K562 (cell line): Measurements from ENCODE around the gene SMOC2. TPM values are rescaled to one million over a fixed set of nuclear protein-coding genes. Genes with fewer than 3 reads are reported as not detected.

Experiments
- ATAC-seq: fragments of 200-7000 bp; cut with Tn5 transposase; 3 replicates; pipeline ENCODE4 v1.9.1; 2020; ENCODE audit warnings: moderate library complexity
- BruUV-seq: library from RNA; stranded (reverse); fragments of 400-500 nt; replicated peaks from 2 replicates; lab custom pipeline; 2021; lab: Mats Ljungman, UMichigan
- CTCF ChIA-PET: fragments of 300-600 bp; formaldehyde crosslinking; extraction: SDS; loops from one replicate; lab custom pipeline; 2021; ENCODE audit warnings: low intra/inter-chr PET ratio; lab: Yijun Ruan, JAX
- POLR2A ChIA-PET: fragments of 300-600, 350-650 bp; sonication (Branson Sonifier 250); formaldehyde crosslinking; extraction: SDS; loops from one replicate; lab custom pipeline; 2021; ENCODE audit warnings: antibody characterized with exemption, inconsistent platforms; lab: Yijun Ruan, JAX
- DNase-seq, 4 experiments: peaks; one replicate each; pipeline versions ENCODE4 v3.0.0 to v3.0.0-alpha.2; 2011 to 2018; ENCODE audit warnings: low spot score in 3 of 4, mixed read lengths in 3 of 4; ENCODE audit errors: extremely low read depth in 1 of 4
- FAIRE-seq: peaks from 2 replicates; lab custom pipeline; 2011; peaks lifted over from hg19 to GRCh38; lab: Jason Lieb, UNC
- H2AFZ ChIP-seq: 2 replicates; pipeline ENCODE4 v1.6.0; 2011; ENCODE audit warnings: low read depth, low read length, control low read depth, inconsistent platforms
- H3K27ac ChIP-seq: fragments of 200-600 bp; 3 replicates; pipeline ENCODE4 v1.8.0; 2011; ENCODE audit warnings: low read depth, mild to moderate bottlenecking, control low read depth, inconsistent platforms, low read length, moderate library complexity, mixed read lengths; ENCODE audit errors: extremely low read depth
- H3K27me3 ChIP-seq, 2 experiments: fragments of 300-600 bp in 1 of 2; 2 replicates in 1 of 2; 3 replicates in 1 of 2; pipeline versions ENCODE4 v1.6.0 to v1.8.0; 2011; ENCODE audit warnings: inconsistent platforms in 2 of 2, low read length in 2 of 2, mild to moderate bottlenecking in 1 of 2, mixed read lengths in 1 of 2, moderate library complexity in 1 of 2; ENCODE audit not compliant: control insufficient read depth in 2 of 2, insufficient read depth in 2 of 2
- H3K36me3 ChIP-seq: fragments of 300-600 bp; 3 replicates; pipeline ENCODE4 v1.8.0; 2011; ENCODE audit warnings: mild to moderate bottlenecking, low read length, inconsistent platforms; ENCODE audit not compliant: control insufficient read depth, insufficient read depth
- H3K4me1 ChIP-seq, 2 experiments: fragments of 200-600 bp in 1 of 2; replicated peaks in 1 of 2; 2 replicates in 1 of 2; 3 replicates in 1 of 2; pipeline versions ENCODE4 v1.5.1 to v1.8.0; 2011; ENCODE audit warnings: inconsistent platforms in 2 of 2, low read length in 2 of 2, mild to moderate bottlenecking in 1 of 2, mixed read lengths in 1 of 2, moderate library complexity in 1 of 2; ENCODE audit not compliant: control insufficient read depth in 2 of 2, insufficient read depth in 2 of 2
- H3K4me2 ChIP-seq: 2 replicates; pipeline ENCODE4 v1.6.1; 2011; ENCODE audit warnings: low read length, control low read depth, inconsistent platforms, mixed read lengths; ENCODE audit not compliant: insufficient read depth
- H3K4me3 ChIP-seq: fragments of 200-600 bp; sonication (generic), shearing (Covaris generic); 2 replicates; pipeline ENCODE4 v1.5.1; 2016; ENCODE audit warnings: control low read depth, inconsistent platforms
- H3K79me2 ChIP-seq: fragments of 200-600 bp; 3 replicates; pipeline ENCODE4 v1.8.0; 2011; ENCODE audit warnings: low read length, inconsistent platforms; ENCODE audit not compliant: control insufficient read depth, insufficient read depth
- H3K9ac ChIP-seq, 2 experiments: 2 replicates each; pipeline versions ENCODE4 v1.6.0 to v1.6.1; 2011; ENCODE audit warnings: low read depth in 2 of 2, low read length in 2 of 2, control low read depth in 1 of 2, inconsistent platforms in 1 of 2, mild to moderate bottlenecking in 1 of 2, mixed read lengths in 1 of 2; ENCODE audit not compliant: insufficient read depth in 1 of 2
- H3K9me1 ChIP-seq: one replicate; pipeline ENCODE4 v1.6.0; 2011; ENCODE audit warnings: inconsistent platforms, mild to moderate bottlenecking, low read length, moderate library complexity; ENCODE audit not compliant: control insufficient read depth, insufficient read depth
- H3K9me3 ChIP-seq: replicated peaks from 2 replicates; pipeline ENCODE4 v1.5.1; 2011; ENCODE audit warnings: low read depth, low read length, inconsistent platforms; ENCODE audit not compliant: control insufficient read depth, insufficient read depth
- H4K20me1 ChIP-seq: replicated peaks from 2 replicates; pipeline ENCODE4 v1.6.1; 2011; ENCODE audit warnings: low read length, inconsistent platforms, mixed read lengths; ENCODE audit not compliant: control insufficient read depth, insufficient read depth
- CBFA2T2 ChIP-seq: fragments of 450-650 bp; conservative IDR thresholded peaks from 2 replicates; pipeline ENCODE4 v1.6.1; 2017; ENCODE audit warnings: mild to moderate bottlenecking
- FOXK2 ChIP-seq, 2 experiments: fragments of 450-650 bp; IDR thresholded peaks in 1 of 2; conservative IDR thresholded peaks in 1 of 2; 2 replicates each; pipeline ENCODE4 v1.6.1; 2016; ENCODE audit warnings: low read depth in 2 of 2, mild to moderate bottlenecking in 1 of 2
- KHSRP ChIP-seq: fragments of 450-650 bp; IDR thresholded peaks from 2 replicates; pipeline ENCODE4 v1.6.1; 2017
- RBFOX2 ChIP-seq: fragments of 200-400 bp; formaldehyde crosslinking; IDR thresholded peaks from 2 replicates; pipeline ENCODE4 v1.6.1; 2017; ENCODE audit warnings: low read depth, mild to moderate bottlenecking, low read length, moderate library complexity
- RBM34 ChIP-seq: fragments of 200-400 bp; formaldehyde crosslinking; IDR thresholded peaks from 2 replicates; pipeline ENCODE4 v1.6.1; 2018; ENCODE audit warnings: low read length, borderline replicate concordance; ENCODE audit not compliant: insufficient read depth
- TEAD1 ChIP-seq, 2 experiments: fragments of 450-650 bp in 1 of 2; sonication (generic) in 1 of 2; formaldehyde crosslinking; IDR thresholded peaks; 2 replicates each; pipeline versions ENCODE4 v1.4.0 to v1.8.0; 2020 to 2022; ENCODE audit warnings: mild to moderate bottlenecking in 2 of 2, missing genetic modification reagents in 1 of 2
- WGBS: fragments of 100-300 bp; shearing (Covaris generic); methylation state at CpG from one replicate; pipeline ENCODE4 v1.1.6; 2016; ENCODE audit warnings: low coverage, mixed read lengths; ENCODE audit not compliant: insufficient coverage; ENCODE audit errors: missing lambda C conversion rate; 5-methylcytosine and 5-hydroxymethylcytosine counted together
- in situ Hi-C: fragments of 300-500 bp; cut with MboI; formaldehyde crosslinking; loops from 4 replicates; pipeline ENCODE4 v1.15.0; 2018; ENCODE audit warnings: inconsistent platforms, mixed read lengths
- intact Hi-C: fragments of 100-400 bp; cut with micrococcal nuclease; formaldehyde crosslinking; loops from 2 replicates; pipeline ENCODE4 v1.14.2; 2022
- polyA plus RNA-seq, 8 experiments: library from polyadenylated mRNA; depleted of rRNA in 4 of 8; stranded (reverse) in 5 of 8; unstranded in 3 of 8; fragments of >200 nt; fragmentation: Nextera tagmentation in 2 of 8; fragmentation: Illumina TruSeq in 1 of 8; extraction: Ambion mirVana in 2 of 8; extraction: Trizol in 1 of 8; gene quantifications; 2 replicates each; pipeline versions ENCODE4 v1.2.1 to v1.2.3, GENCODE V29; 2011 to 2014; ENCODE audit warnings: inconsistent platforms in 1 of 8, missing spikeins in 1 of 8
- total RNA-seq, 7 experiments: library from RNA; depleted of rRNA in 6 of 7; stranded (reverse); fragments of >200 nt in 6 of 7; fragmentation: Illumina TruSeq in 2 of 7; extraction: Trizol in 2 of 7; gene quantifications; 2 replicates each; pipeline versions ENCODE4 v1.2.1 to v1.2.3, GENCODE V29; 2011 to 2021; ENCODE audit warnings: low replicate concordance in 1 of 7
- TF ChIP-seq, protein P1 (sequence below): fragments of 200-600 bp; sonication (generic); IDR thresholded peaks from one replicate; pipeline ENCODE4 v1.6.1; 2012; ENCODE audit warnings: mild to moderate bottlenecking, low read depth, low read length, inconsistent platforms
- TF ChIP-seq, protein P2 (sequence below): sonication (generic); formaldehyde crosslinking; IDR thresholded peaks from 2 replicates; pipeline ENCODE4 v1.8.1; 2023; ENCODE audit warnings: mild to moderate bottlenecking, missing genetic modification reagents

Gene SMOC2
- total and polyA plus RNA-seq, 9 of the 15 experiments (the other 6 are each of a cell fraction or from before 2014, with no cell fraction given), result 0.45 to 2.3 (median 1.1) TPM

DNA sequence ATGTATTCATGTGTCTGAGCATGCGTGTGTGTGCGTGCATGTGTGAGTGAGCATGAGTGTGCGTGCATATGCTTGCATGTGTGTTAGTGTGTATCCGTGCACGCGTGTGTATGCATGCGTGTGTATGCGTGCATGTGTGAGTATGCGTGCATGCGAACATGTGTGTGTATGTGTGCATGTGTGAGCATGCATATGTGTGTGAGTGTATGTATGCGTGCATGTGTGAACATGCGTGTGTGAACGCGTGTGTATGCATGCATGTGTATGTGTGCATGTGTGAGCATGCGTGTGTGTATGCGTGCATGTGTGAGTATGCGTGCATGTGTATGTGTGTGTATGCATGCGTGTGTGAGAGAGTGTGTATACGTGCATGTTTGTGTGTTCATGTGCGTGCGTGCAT lies 77.9 kb downstream of the SMOC2 start:
- no peak for FAIRE-seq
- CTCF ChIA-PET, result no interaction called here
- in situ Hi-C loops, result no loop called here
- TF ChIP-seq, protein P1, sequence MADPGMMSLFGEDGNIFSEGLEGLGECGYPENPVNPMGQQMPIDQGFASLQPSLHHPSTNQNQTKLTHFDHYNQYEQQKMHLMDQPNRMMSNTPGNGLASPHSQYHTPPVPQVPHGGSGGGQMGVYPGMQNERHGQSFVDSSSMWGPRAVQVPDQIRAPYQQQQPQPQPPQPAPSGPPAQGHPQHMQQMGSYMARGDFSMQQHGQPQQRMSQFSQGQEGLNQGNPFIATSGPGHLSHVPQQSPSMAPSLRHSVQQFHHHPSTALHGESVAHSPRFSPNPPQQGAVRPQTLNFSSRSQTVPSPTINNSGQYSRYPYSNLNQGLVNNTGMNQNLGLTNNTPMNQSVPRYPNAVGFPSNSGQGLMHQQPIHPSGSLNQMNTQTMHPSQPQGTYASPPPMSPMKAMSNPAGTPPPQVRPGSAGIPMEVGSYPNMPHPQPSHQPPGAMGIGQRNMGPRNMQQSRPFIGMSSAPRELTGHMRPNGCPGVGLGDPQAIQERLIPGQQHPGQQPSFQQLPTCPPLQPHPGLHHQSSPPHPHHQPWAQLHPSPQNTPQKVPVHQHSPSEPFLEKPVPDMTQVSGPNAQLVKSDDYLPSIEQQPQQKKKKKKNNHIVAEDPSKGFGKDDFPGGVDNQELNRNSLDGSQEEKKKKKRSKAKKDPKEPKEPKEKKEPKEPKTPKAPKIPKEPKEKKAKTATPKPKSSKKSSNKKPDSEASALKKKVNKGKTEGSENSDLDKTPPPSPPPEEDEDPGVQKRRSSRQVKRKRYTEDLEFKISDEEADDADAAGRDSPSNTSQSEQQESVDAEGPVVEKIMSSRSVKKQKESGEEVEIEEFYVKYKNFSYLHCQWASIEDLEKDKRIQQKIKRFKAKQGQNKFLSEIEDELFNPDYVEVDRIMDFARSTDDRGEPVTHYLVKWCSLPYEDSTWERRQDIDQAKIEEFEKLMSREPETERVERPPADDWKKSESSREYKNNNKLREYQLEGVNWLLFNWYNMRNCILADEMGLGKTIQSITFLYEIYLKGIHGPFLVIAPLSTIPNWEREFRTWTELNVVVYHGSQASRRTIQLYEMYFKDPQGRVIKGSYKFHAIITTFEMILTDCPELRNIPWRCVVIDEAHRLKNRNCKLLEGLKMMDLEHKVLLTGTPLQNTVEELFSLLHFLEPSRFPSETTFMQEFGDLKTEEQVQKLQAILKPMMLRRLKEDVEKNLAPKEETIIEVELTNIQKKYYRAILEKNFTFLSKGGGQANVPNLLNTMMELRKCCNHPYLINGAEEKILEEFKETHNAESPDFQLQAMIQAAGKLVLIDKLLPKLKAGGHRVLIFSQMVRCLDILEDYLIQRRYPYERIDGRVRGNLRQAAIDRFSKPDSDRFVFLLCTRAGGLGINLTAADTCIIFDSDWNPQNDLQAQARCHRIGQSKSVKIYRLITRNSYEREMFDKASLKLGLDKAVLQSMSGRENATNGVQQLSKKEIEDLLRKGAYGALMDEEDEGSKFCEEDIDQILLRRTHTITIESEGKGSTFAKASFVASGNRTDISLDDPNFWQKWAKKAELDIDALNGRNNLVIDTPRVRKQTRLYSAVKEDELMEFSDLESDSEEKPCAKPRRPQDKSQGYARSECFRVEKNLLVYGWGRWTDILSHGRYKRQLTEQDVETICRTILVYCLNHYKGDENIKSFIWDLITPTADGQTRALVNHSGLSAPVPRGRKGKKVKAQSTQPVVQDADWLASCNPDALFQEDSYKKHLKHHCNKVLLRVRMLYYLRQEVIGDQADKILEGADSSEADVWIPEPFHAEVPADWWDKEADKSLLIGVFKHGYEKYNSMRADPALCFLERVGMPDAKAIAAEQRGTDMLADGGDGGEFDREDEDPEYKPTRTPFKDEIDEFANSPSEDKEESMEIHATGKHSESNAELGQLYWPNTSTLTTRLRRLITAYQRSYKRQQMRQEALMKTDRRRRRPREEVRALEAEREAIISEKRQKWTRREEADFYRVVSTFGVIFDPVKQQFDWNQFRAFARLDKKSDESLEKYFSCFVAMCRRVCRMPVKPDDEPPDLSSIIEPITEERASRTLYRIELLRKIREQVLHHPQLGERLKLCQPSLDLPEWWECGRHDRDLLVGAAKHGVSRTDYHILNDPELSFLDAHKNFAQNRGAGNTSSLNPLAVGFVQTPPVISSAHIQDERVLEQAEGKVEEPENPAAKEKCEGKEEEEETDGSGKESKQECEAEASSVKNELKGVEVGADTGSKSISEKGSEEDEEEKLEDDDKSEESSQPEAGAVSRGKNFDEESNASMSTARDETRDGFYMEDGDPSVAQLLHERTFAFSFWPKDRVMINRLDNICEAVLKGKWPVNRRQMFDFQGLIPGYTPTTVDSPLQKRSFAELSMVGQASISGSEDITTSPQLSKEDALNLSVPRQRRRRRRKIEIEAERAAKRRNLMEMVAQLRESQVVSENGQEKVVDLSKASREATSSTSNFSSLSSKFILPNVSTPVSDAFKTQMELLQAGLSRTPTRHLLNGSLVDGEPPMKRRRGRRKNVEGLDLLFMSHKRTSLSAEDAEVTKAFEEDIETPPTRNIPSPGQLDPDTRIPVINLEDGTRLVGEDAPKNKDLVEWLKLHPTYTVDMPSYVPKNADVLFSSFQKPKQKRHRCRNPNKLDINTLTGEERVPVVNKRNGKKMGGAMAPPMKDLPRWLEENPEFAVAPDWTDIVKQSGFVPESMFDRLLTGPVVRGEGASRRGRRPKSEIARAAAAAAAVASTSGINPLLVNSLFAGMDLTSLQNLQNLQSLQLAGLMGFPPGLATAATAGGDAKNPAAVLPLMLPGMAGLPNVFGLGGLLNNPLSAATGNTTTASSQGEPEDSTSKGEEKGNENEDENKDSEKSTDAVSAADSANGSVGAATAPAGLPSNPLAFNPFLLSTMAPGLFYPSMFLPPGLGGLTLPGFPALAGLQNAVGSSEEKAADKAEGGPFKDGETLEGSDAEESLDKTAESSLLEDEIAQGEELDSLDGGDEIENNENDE, result no peak
- TF ChIP-seq, protein P2, sequence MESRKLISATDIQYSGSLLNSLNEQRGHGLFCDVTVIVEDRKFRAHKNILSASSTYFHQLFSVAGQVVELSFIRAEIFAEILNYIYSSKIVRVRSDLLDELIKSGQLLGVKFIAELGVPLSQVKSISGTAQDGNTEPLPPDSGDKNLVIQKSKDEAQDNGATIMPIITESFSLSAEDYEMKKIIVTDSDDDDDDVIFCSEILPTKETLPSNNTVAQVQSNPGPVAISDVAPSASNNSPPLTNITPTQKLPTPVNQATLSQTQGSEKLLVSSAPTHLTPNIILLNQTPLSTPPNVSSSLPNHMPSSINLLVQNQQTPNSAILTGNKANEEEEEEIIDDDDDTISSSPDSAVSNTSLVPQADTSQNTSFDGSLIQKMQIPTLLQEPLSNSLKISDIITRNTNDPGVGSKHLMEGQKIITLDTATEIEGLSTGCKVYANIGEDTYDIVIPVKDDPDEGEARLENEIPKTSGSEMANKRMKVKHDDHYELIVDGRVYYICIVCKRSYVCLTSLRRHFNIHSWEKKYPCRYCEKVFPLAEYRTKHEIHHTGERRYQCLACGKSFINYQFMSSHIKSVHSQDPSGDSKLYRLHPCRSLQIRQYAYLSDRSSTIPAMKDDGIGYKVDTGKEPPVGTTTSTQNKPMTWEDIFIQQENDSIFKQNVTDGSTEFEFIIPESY (CRISPR knock-in tag), result no peak
- no peak for TF ChIP-seq KHSRP
- TF ChIP-seq CBFA2T2, result no peak
- TF ChIP-seq TEAD1 (CRISPR knock-in tag; IDR thresholded peaks at IDR 0.05), result no peak
- TF ChIP-seq RBFOX2, result no peak
- TF ChIP-seq FOXK2 (conservative IDR thresholded peaks at IDR 0.05 in 1 of 2, IDR thresholded peaks at IDR 0.05 in 1 of 2; ENCODE audit: low read depth in 2 of 2), result no peak
- TF ChIP-seq RBM34, result no peak

More for the DNA sequence above, 77.9 kb downstream of the SMOC2 start:
- Histone ChIP-seq H3K9me3 (peaks cover 6% of the 10 kb centered on the region; the same call in 1 of the 2 replicates), H3K9me1 (peaks cover 4% of the 10 kb centered on the region), H4K20me1 (no peaks in the 10 kb centered on the region), H3K4me1 (no peaks in the 10 kb centered on the region; a peak in 2 of 5 replicates), H2AFZ (no peak overlapping the region), H3K27me3 (peaks cover 9 to 37% of the 10 kb centered on the region in 2 experiments; a peak in 4 of 5 replicates), H3K9ac (no peak overlapping the region), H3K4me2 (no peak overlapping the region), H3K4me3 (no peak overlapping the region), H3K27ac (no peak overlapping the region), H3K79me2 (no peaks in the 10 kb centered on the region), H3K36me3 (no peaks in the 10 kb centered on the region)
- POLR2A ChIA-PET, result no interaction called here
- no TSS peak for BruUV-seq
- 40% methylated on average over 21 of the region's 21 CpGs for WGBS
- no peak for DNase-seq
- ATAC-seq, result no peak
- intact Hi-C loops, result no loop called here
